ENCODE measurements around the gene FGD1. TPM values are rescaled to one million over a fixed set of nuclear protein-coding genes. Genes with fewer than 3 reads are reported as not detected.
A peak's percentile ranks its signal among the peaks of the same experiment; 100 is the strongest.

FGD1 gene
- total and polyA plus RNA-seq, 2 of the 13 experiments (the other 11 are each of a cell fraction or from before 2014, with no cell fraction given): 0.36 to 0.62 TPM

DNA sequence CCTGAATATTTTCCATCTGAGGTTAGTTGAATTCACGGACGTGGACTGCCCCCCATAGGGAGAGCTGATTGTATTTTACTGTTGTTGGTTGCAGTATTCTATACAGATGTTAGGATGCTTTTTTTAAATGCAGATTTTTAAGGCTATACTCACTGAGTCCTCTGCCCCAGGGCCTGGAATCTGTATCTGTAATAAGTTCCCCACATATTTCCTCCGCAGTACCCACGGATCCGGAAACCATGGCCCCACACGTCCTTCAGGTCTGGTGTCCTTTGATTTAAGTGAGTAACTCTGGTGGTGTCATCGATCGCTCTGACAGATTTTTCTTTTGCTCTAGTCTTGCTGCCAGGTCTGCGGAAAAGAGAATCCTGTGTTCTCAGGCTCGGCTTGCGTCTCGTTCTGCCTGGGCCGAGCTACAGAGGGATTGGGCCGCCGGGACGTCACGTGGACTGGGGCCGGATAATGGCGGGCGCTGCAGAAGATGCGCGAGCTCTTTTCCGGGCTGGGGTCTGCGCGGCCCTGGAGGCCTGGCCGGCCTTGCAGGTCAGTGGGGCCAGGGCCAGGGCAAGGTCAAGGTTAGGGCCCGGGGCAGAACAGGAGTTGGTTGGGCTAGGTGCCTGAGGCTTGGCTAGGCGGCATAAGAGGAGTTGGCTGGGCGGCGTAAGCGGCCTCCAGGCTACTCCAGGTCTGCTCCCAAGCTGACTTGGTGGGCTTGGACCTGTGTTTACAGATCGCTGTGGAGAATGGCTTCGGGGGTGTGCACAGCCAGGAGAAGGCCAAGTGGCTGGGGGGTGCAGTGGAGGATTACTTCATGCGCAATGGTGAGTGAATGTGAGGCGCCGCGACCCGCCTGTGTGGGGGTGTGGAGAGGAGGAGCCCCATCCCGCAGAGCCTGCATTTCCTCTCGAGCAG, 55.8 kb downstream of the FGD1 start, which contains the start of gene TSR2 (continued):
- no peak for TF ChIP-seq ZNF557 (CRISPR knock-in tag; IDR thresholded peaks at IDR 0.05)
- TF ChIP-seq CBX5 (CRISPR knock-in tag; IDR thresholded peaks at IDR 0.05; ENCODE audit: borderline replicate concordance): no peak
- peak; percentile 48; the same call in 1 of the 2 replicates for TF ChIP-seq FOXK1 (CRISPR knock-in tag; IDR thresholded peaks at IDR 0.05; ENCODE audit: borderline replicate concordance, low read depth)
- TF ChIP-seq MLX (CRISPR knock-in tag; IDR thresholded peaks at IDR 0.05): no peak
- TF ChIP-seq FLYWCH1 (CRISPR knock-in tag; IDR thresholded peaks at IDR 0.05): no peak
- TF ChIP-seq PATZ1 (CRISPR knock-in tag; IDR thresholded peaks at IDR 0.05): no peak
- no peak for TF ChIP-seq ZNF225 (CRISPR knock-in tag; IDR thresholded peaks at IDR 0.05)
- TF ChIP-seq KDM1A (CRISPR knock-in tag; IDR thresholded peaks at IDR 0.05): no peak
- peak; percentile 76; the same call in 1 of the 2 replicates for TF ChIP-seq YEATS4 (CRISPR knock-in tag; IDR thresholded peaks at IDR 0.05; ENCODE audit: borderline replicate concordance)
- TF ChIP-seq MXI1 (IDR thresholded peaks at IDR 0.05; ENCODE audit: borderline replicate concordance, low read depth, low read length): peak; percentile 46; the same call in 1 of the 3 replicates
- no peak for TF ChIP-seq IRX3 (CRISPR knock-in tag; IDR thresholded peaks at IDR 0.05; ENCODE audit: borderline replicate concordance, low read depth)

All from HepG2 (cell line).